ENCODE data around the gene OASL.

OASL gene

GRCh38 chr12:121013715-121014114, 25.3 kb downstream of the OASL start:
- DNase-seq = no peak

- DNase-seq = no peak
Observed at GRCh38 chr12:121011820-121012219, 27.2 kb downstream of the OASL start.

- DNase-seq = no peak
Observed at GRCh38 chr12:121010860-121011259, 28.2 kb downstream of the OASL start.

- no peak for DNase-seq
Observed at GRCh38 chr12:121009741-121010140, 29.3 kb downstream of the OASL start.

GRCh38 chr12:121008347-121009098, 30.5 kb downstream of the OASL start:
- DNase-seq = no peak

GRCh38 chr12:121005346-121005815, 33.7 kb downstream of the OASL start:
- peak; percentile 56 for DNase-seq

GRCh38 chr12:121004253-121004815, 34.7 kb downstream of the OASL start:
- DNase-seq = no peak

GRCh38 chr12:121003650-121004049, 35.4 kb downstream of the OASL start:
- no peak for DNase-seq

GRCh38 chr12:121001841-121002483, 37.1 kb downstream of the OASL start:
- DNase-seq = no peak

GRCh38 chr12:121001060-121001459, 38.0 kb downstream of the OASL start:
- DNase-seq = no peak

GRCh38 chr12:121000530-121000929, 38.5 kb downstream of the OASL start:
- DNase-seq = no peak

- DNase-seq = no peak
Observed at GRCh38 chr12:120999191-121000120, 39.6 kb downstream of the OASL start.

GRCh38 chr12:120998435-120998834, 40.6 kb downstream of the OASL start:
- no peak for DNase-seq

GRCh38 chr12:120997448-120997847, 41.6 kb downstream of the OASL start:
- DNase-seq = no peak

- DNase-seq = no peak
Observed at GRCh38 chr12:120996133-120996746, 42.8 kb downstream of the OASL start.

GRCh38 chr12:120994589-120995337, 44.3 kb downstream of the OASL start:
- DNase-seq = no peak

- no peak for DNase-seq
Observed at GRCh38 chr12:120994059-120994458, 45.0 kb downstream of the OASL start.

- DNase-seq = no peak
Observed at GRCh38 chr12:120993496-120993895, 45.5 kb downstream of the OASL start.

GRCh38 chr12:120992989-120993388, 46.1 kb downstream of the OASL start:
- DNase-seq = no peak

- DNase-seq = no peak
Observed at GRCh38 chr12:120991965-120992364, 47.1 kb downstream of the OASL start.

- no peak for DNase-seq
Observed at GRCh38 chr12:120990487-120991055, 48.5 kb downstream of the OASL start.

All from stimulated activated CD4-positive, alpha-beta T cell treated with anti-CD3 and anti-CD28 coated beads, Interleukin-4, amount 100 ng/mL, for 24 hours (primary cell).